GM21737 (cell line): ENCODE measurements around the gene FAF1.
"Not testable (repeated sequence)": the region's sequence is repeated elsewhere in the genome, so short reads cannot be mapped to it uniquely, and the experiment has no call there.

ENCODE experiments used
- ATAC-seq: cut with Tn5 transposase; IDR thresholded peaks from one replicate; pipeline ENCODE4 v1.9.1; 2021; ENCODE audit warnings: mild to moderate bottlenecking, moderate library complexity; ENCODE audit not compliant: unreplicated experiment

The FAF1 gene

GRCh38 chr1:50858761-50859160 lies 101.3 kb downstream of the FAF1 start:
- no peak for ATAC-seq

GRCh38 chr1:50857702-50858101 lies 102.4 kb downstream of the FAF1 start:
- no peak for ATAC-seq

GRCh38 chr1:50853325-50853724 lies 106.7 kb downstream of the FAF1 start:
- ATAC-seq = no peak

- no peak for ATAC-seq
Observed at GRCh38 chr1:50852889-50853288, 107.2 kb downstream of the FAF1 start.

GRCh38 chr1:50851466-50851865 lies 108.6 kb downstream of the FAF1 start:
- no peak for ATAC-seq

DNA sequence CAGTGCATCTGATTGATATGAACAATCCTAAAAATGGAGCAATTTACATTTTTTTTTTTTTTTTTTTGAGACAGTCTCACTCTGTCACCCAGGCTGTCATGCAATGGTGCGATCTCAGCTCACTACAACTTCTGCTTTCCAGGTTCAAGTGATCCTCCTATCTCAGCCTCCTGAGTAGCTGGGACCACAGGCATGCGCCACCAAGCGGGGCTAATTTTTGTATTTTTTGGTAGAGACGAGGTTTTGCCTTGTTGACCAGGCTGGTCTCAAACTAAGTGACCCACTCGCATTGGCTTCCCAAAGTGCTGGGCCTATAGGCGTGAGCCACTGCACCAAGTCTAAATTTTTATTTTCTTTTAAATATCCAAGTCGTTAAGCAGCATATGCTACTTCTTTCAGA lies 109.0 kb downstream of the FAF1 start:
- ATAC-seq = no peak

DNA sequence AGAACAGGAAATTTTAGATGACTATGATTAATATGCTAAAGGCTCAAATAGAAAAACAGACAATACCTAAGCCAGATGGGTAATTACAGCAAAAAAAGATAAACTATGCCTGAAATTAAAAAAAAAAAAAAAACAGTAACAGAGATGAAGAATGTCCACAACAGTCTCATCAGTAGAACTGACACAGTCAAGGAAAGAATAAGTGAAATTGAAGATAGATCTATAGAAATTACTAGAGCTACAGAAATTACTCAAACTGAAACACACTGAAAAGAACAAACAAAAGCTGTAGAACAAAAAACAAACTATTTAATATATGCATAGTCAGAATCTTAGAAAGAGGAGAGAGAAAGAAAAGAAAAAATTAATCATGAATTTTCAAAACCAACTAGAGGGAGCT lies 112.8 kb downstream of the FAF1 start:
- ATAC-seq = no peak

DNA sequence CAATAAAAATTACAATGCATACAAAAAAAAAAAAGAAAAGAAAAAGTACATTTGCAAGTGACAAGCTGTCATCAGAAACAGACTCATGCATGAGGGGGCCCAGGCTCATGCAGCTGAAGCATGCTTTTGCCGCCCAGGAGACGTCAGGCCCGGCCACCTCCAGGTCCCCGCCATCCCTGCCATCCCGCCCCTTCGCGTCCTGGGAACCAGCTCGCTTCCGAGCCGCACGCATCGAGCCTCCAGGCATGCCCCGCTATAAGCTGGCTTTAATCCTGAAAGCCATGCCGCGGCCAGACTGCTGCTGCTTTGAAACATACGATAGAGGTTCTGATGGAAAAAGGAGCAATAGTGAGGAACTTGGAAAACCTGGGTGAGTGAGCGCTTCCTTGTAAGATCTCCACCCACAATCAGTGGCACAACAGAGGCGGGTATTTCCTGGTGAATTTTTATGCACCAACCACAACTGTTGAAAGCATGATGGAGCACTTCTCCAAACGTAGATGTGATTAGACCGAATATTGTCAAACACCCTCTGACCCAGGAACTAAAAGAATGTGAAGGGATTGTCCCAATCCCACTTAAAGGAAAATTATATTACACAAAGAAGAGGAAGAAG lies 113.7 kb downstream of the FAF1 start:
- no peak for ATAC-seq

DNA sequence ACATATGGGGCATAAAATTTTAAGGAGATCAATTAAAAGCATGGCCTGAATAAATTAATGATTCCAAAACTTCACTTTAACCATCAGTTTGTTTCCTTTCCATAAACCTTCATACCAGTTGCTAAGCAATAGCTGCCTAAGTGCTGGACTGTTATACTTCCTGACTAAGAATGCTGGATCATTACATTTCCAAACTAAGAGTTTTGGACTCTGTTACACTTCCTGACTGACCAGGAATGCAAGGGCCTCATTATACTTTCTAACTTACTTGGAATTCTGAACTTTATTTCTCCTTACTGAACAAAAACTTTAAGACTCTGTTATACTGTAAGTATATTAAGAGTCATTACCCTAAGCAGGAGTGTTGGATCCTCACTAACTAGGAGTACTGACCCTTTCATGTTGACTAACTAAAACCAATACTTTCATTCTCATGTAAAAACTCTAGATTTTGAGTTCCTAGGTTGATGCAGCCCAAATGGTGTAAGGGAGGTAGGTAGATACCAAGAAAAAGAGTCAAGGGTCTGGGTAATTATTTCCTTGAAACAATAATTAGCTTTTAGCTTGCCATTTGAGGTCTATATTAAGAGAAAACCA lies 118.2 kb downstream of the FAF1 start:
- ATAC-seq = no peak

DNA sequence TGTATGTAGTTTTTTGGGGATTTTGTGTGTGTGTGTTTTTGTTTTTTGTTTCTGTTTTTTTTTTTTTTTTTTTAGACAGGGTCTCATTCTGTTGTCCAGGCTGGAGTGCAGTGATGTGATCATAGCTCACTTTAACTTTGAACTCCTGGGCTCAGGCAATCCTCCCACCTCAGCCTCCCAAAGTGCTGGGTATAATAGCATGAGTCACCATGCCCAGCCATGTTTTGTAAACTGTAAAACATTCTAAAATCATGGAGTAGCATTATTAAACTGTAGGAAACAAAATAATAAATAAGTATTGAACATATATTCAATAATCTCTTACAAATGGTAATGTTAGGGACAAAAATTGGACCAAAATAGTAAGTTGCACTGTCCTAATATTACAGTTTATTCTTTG lies 124.0 kb downstream of the FAF1 start:
- ATAC-seq = no peak

DNA sequence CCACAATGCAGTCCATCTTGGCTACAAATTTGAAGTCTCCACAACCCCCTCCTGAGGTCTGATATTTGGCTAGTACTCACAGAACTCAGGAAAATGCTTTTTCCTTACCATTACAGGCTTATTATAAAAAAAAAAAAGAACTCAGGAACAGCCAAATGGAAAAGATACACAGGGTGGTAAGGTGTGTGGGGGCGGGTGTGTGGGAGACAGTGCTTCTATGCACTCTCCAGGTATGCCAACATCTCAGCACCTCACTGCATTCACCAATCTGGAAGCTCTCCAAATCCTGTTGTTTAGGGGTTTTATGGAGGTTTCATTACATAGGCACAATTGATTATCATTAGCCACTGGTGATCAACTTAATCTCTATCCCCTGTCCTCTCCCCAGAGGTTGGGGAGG lies 126.9 kb downstream of the FAF1 start:
- no peak for ATAC-seq

GRCh38 chr1:50832167-50832566 lies 127.9 kb downstream of the FAF1 start:
- ATAC-seq = no peak

DNA sequence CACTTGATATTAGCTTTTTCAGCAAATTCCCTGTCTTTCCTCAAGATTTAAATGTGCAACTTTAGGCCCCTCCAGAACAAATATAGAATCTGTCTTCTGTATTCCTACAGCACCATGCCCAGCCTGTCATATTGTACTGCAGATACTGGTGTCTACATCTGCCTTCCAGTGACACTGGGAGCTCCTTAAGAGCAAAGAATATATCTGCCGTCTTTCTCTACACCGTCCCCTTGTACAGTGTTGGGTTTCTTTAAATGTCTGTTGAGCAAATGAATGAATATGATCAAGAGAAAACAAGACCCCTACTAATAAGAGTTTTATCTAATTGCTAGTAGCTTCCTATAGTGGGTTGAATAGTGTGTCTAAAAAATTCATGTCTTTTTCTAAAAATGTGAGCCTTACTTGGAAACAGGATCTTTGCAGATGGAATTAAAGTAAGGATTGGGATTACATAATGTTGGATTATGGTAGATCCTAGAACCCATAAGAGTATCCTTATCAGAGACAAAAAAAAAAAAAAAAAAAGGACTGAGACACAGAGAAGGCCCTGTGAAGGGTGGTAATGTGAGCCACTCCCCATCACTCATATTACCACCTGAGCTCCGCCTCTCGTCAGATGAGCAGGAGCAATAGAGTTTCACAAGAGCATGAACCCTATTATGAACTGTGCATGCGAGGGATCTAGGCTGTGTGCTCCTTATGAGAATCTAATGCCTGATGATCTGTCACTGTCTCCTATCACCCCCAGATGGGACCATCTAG lies 128.6 kb downstream of the FAF1 start:
- ATAC-seq = no peak

DNA sequence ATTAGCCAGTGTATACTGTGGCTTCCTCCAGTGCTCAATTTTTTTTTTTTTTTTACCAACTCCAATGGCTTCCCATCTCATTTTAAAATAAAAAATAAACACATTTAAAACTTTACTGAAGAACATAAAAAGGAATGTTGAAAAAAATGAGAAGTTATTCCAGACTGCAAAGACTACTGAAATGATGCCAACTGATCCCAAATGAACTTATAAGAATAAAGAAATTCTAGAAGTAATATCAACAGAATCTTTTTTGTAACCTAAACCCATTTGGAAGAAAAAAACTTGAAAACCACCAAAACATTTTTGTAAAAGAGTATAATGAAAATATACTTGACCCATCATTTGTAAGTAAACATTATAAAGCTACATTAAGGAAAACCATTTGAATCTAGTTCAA lies 129.4 kb downstream of the FAF1 start:
- ATAC-seq = no peak

- no peak for ATAC-seq
Observed at GRCh38 chr1:50829014-50829958, 130.8 kb downstream of the FAF1 start.

DNA sequence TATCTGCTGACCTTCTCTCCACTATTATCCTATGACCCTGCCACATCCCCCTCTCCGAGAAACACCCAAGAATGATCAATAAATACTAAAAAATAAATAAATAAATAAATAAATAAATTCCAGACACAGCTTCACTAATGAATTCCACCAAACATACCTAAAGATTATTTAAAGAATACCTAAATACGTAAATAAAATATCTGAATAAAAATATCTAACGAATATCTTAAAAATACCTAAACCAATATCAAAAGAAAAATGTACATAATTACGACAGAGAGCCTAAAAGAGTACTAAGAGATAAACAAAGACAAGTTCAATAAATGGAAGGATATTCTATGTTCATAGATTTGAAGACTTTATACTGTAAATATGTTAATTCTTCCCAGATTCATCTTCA lies 132.5 kb downstream of the FAF1 start:
- no peak for ATAC-seq

DNA sequence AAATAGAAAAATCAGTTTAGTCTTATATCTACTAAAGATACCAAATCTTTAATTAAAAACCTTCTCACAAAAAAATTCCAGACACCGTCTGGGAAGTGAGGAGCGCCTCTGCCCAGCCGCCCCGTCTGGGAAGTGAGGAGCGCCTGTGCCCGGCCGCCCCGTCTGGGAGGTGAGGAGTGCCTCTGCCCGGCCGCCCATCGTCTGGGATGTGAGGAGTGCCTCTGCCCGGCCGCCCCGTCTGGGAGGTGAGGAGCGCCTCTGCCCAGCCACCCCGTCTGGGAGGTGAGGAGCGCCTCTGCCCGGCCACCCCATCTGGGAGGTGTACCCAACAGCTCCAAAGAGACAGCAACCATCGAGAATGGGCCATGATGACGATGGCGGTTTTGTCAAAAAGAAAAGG lies 133.3 kb downstream of the FAF1 start:
- not testable (repeated sequence) for ATAC-seq

- no peak for ATAC-seq
Observed at GRCh38 chr1:50822035-50822776, 137.9 kb downstream of the FAF1 start.

DNA sequence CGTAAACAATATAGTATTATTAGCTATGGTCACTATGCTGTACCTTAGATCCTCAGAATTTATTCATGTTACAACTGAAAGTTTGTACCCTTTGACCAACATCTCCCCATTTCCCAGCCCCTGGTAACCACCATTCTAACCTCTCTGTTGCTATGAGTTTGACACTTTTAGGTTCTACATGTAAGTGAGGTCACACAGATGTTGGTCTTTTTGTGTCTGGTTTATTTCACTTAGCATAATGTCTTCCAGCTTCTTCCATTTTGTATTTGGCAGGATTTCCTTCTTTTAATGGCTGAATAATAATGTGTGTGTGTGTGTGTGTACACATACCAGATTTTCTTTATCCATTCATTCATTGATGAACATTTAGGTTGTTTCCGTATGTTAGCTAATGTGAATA lies 139.5 kb downstream of the FAF1 start:
- no peak for ATAC-seq

GRCh38 chr1:50812346-50812745 lies 147.7 kb downstream of the FAF1 start:
- ATAC-seq = no peak

- no peak for ATAC-seq
Observed at GRCh38 chr1:50808296-50808695, 151.8 kb downstream of the FAF1 start.
